HCT116 (cell line): ENCODE results near the gene CTTNBP2. TPM values are rescaled to one million over a fixed set of nuclear protein-coding genes. Genes with fewer than 3 reads are reported as not detected.

Experiments
- ATAC-seq: fragments of 200-7000 bp; cut with Tn5 transposase; 2 replicates; pipeline ENCODE4 v1.9.1; 2020; ENCODE audit warnings: mild to moderate bottlenecking, moderate library complexity
- BruUV-seq: library from RNA; stranded (reverse); fragments of 400-500 nt; replicated peaks from 2 replicates; lab custom pipeline; 2021; lab: Mats Ljungman, UMichigan
- CTCF ChIA-PET: fragments of 300-600 bp; sonication (Branson Sonifier 250); formaldehyde crosslinking; loops from one replicate; lab custom pipeline; 2021; ENCODE audit warnings: antibody characterized with exemption; lab: Charles Lee
- POLR2A ChIA-PET: fragments of 300-600, 350-600 bp; sonication (Branson Sonifier 250); formaldehyde crosslinking; loops from one replicate; lab custom pipeline; 2021; ENCODE audit warnings: antibody characterized with exemption; lab: Charles Lee
- RAD21 ChIA-PET, 2 experiments: fragments of 300-600 bp; sonication (Branson Sonifier 250); formaldehyde crosslinking; loops; one replicate each; lab custom pipeline; 2023; ENCODE audit warnings: low total read pairs in 2 of 2; ENCODE audit not compliant: uncharacterized antibody in 2 of 2, unreplicated experiment in 2 of 2, low non-redundant PET in 1 of 2; lab: Charles Lee
- DNase-seq: peaks from one replicate; pipeline ENCODE4 v3.0.0-alpha.2; 2010; ENCODE audit warnings: low read depth, low spot score
- H2AFZ ChIP-seq: fragments of 200-600 bp; shearing (Covaris generic), sonication (generic); 2 replicates; pipeline ENCODE4 v1.6.1; 2017; ENCODE audit warnings: low read depth, mixed run types, mixed read lengths, antibody characterized with exemption, low read length; ENCODE audit not compliant: poor library complexity, severe bottlenecking
- H3K27ac ChIP-seq: 2 replicates; pipeline ENCODE4 v1.5.1; 2012; ENCODE audit warnings: low read depth, low read length
- H3K27me3 ChIP-seq: fragments of 200-600 bp; sonication (generic); 2 replicates; pipeline ENCODE4 v1.6.1; 2016; ENCODE audit warnings: mixed run types, low read length, mixed read lengths; ENCODE audit not compliant: insufficient read depth
- H3K36me3 ChIP-seq, 2 experiments: fragments of 200-500 bp in 1 of 2; fragments of 200-600 bp in 1 of 2; sonication (Bioruptor generic) in 1 of 2; sonication (generic) in 1 of 2; 2 replicates each; pipeline versions ENCODE4 v1.5.1 to v1.6.1; 2014 to 2016; ENCODE audit warnings: low read length in 2 of 2, inconsistent platforms in 1 of 2, mixed read lengths in 1 of 2, mixed run types in 1 of 2; ENCODE audit not compliant: insufficient read depth in 2 of 2, control insufficient read depth in 1 of 2
- H3K4me1 ChIP-seq, 2 experiments: fragments of 200-600 bp in 1 of 2; sonication (generic) in 1 of 2; 2 replicates each; pipeline versions ENCODE4 v1.5.1 to v1.6.1; 2012 to 2017; ENCODE audit warnings: low read length in 2 of 2, inconsistent platforms in 1 of 2, mild to moderate bottlenecking in 1 of 2, mixed read lengths in 1 of 2, mixed run types in 1 of 2, moderate library complexity in 1 of 2; ENCODE audit not compliant: insufficient read depth in 2 of 2, control insufficient read depth in 1 of 2
- H3K4me2 ChIP-seq: fragments of 200-600 bp; sonication (generic); 2 replicates; pipeline ENCODE4 v1.6.1; 2017; ENCODE audit warnings: mixed run types, low read length, mixed read lengths
- H3K4me3 ChIP-seq, 2 experiments: fragments of 200-600 bp in 1 of 2; sonication (generic) in 1 of 2; replicated peaks in 1 of 2; 2 replicates each; pipeline ENCODE4 v1.5.1; 2011 to 2016; ENCODE audit warnings: low read length in 2 of 2, control low read depth in 1 of 2, low read depth in 1 of 2, mild to moderate bottlenecking in 1 of 2, mixed read lengths in 1 of 2, mixed run types in 1 of 2
- H3K79me2 ChIP-seq: fragments of 200-600 bp; sonication (generic); 2 replicates; pipeline ENCODE4 v1.6.1; 2017; ENCODE audit warnings: mild to moderate bottlenecking, mixed run types, low read length, moderate library complexity, mixed read lengths; ENCODE audit not compliant: insufficient read depth
- H3K9ac ChIP-seq: fragments of 200-600 bp; sonication (generic); 2 replicates; pipeline ENCODE4 v1.6.1; 2016; ENCODE audit warnings: low read length, mixed read lengths
- H3K9me2 ChIP-seq: fragments of 200-600 bp; sonication (generic), shearing (Covaris generic); 2 replicates; pipeline ENCODE4 v1.6.1; 2017; ENCODE audit warnings: mixed run types, mild to moderate bottlenecking, moderate library complexity; ENCODE audit not compliant: insufficient read depth
- H3K9me3 ChIP-seq, 2 experiments: fragments of 200-500 bp in 1 of 2; fragments of 200-600 bp in 1 of 2; sonication (Bioruptor generic) in 1 of 2; sonication (generic) in 1 of 2; 2 replicates each; pipeline ENCODE4 v1.6.1; 2014 to 2017; ENCODE audit warnings: low read length in 2 of 2, mixed read lengths in 2 of 2, inconsistent platforms in 1 of 2, low read depth in 1 of 2, mild to moderate bottlenecking in 1 of 2, mixed run types in 1 of 2, moderate library complexity in 1 of 2; ENCODE audit not compliant: control insufficient read depth in 1 of 2, insufficient read depth in 1 of 2
- H4K20me1 ChIP-seq: fragments of 200-600 bp; sonication (generic), shearing (Covaris generic); 2 replicates; pipeline ENCODE4 v1.6.1; 2017; ENCODE audit warnings: mixed run types, mild to moderate bottlenecking, moderate library complexity; ENCODE audit not compliant: insufficient read depth
- CBX3 ChIP-seq: IDR thresholded peaks from 2 replicates; pipeline ENCODE4 v1.6.1; 2012; ENCODE audit warnings: low read depth
- CEBPB ChIP-seq: IDR thresholded peaks from 2 replicates; pipeline ENCODE4 v1.6.1; 2012; ENCODE audit warnings: low read depth
- ELF1 ChIP-seq: IDR thresholded peaks from 2 replicates; pipeline ENCODE4 v1.6.1; 2012; ENCODE audit warnings: low read depth, borderline replicate concordance
- EZH2 ChIP-seq: fragments of 200-600 bp; sonication (generic); IDR thresholded peaks from 2 replicates; pipeline ENCODE4 v1.6.1; 2017; ENCODE audit warnings: antibody characterized with exemption, mixed run types
- FOSL1 ChIP-seq: IDR thresholded peaks from 2 replicates; pipeline ENCODE4 v1.6.1; 2012; ENCODE audit warnings: low read depth
- JUND ChIP-seq: IDR thresholded peaks from 2 replicates; pipeline ENCODE4 v1.6.1; 2012
- POLR2A ChIP-seq: IDR thresholded peaks from 2 replicates; pipeline ENCODE4 v1.7.0; 2011; ENCODE audit warnings: borderline replicate concordance; ENCODE audit not compliant: insufficient read depth, insufficient read length; ENCODE audit errors: extremely low read depth
- POLR2AphosphoS5 ChIP-seq: IDR thresholded peaks from 2 replicates; pipeline ENCODE4 v1.6.1; 2011; ENCODE audit warnings: mild to moderate bottlenecking, low read depth, low read length, moderate library complexity
- SP1 ChIP-seq: IDR thresholded peaks from 2 replicates; pipeline ENCODE4 v1.6.1; 2012; ENCODE audit warnings: low read depth
- SRF ChIP-seq: IDR thresholded peaks from 2 replicates; pipeline ENCODE4 v1.6.1; 2012; ENCODE audit warnings: low read depth
- TCF7L2 ChIP-seq: IDR thresholded peaks from 2 replicates; pipeline ENCODE4 v1.7.0; 2011; ENCODE audit warnings: borderline replicate concordance, inconsistent platforms; ENCODE audit not compliant: insufficient read depth, insufficient read length; ENCODE audit errors: extremely low read depth
- ZFX ChIP-seq: fragments of 450-650 bp; IDR thresholded peaks from 2 replicates; pipeline ENCODE4 v1.6.1; 2017
- ZNF274 ChIP-seq: fragments of 200-500 bp; sonication (Bioruptor generic); IDR thresholded peaks from 2 replicates; pipeline ENCODE4 v1.6.1; 2014; ENCODE audit warnings: mild to moderate bottlenecking, low read depth, low read length, inconsistent platforms
- intact Hi-C: fragments of 100-400 bp; cut with micrococcal nuclease; formaldehyde crosslinking; loops from 2 replicates; pipeline ENCODE4 v1.10.0; 2022
- total RNA-seq: library from RNA; stranded (reverse); gene quantifications from one replicate; pipeline ENCODE4 v1.2.1, GENCODE V29; 2021; ENCODE audit not compliant: unreplicated experiment
- TF ChIP-seq, protein P1 (sequence below), 3 experiments: fragments of 200-600 bp in 1 of 3; sonication (generic) in 1 of 3; IDR thresholded peaks in 2 of 3; conservative IDR thresholded peaks in 1 of 3; 2 replicates each; pipeline ENCODE4 v1.5.1; 2012 to 2017; ENCODE audit warnings: low read depth in 2 of 3, low read length in 2 of 3, antibody characterized with exemption in 1 of 3, borderline replicate concordance in 1 of 3, control low read depth in 1 of 3, mild to moderate bottlenecking in 1 of 3, mixed read lengths in 1 of 3, mixed run types in 1 of 3, moderate library complexity in 1 of 3; ENCODE audit not compliant: insufficient read depth in 1 of 3
- TF ChIP-seq, protein P2 (sequence below): IDR thresholded peaks from 2 replicates; pipeline ENCODE4 v1.6.1; 2012; ENCODE audit warnings: low read depth
- TF ChIP-seq, protein P3 (sequence below): IDR thresholded peaks from 2 replicates; pipeline ENCODE4 v1.6.1; 2012

CTTNBP2 gene
- total RNA-seq, 1 experiment from 2014 or later, result 5.4 TPM

DNA sequence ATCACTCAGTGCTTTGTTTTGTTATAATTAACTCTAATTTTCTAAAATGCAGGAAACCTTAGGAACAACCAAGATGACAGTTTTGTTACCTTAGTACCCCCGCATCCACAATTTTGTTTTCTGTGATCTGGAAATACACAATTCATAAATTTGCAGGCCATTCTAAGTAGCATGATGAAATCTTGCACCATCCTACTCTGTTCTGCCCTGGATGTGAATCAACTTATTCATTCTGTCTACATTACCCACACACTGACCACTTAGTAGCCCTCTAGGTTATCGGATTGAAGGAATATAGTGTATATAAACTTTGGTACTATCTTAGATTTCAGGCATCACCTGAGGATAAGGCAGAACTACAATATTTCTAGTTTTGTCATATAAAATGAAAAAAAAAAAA is 155.9 kb downstream of the CTTNBP2 start:
- H3K79me2 ChIP-seq, result no peaks in the 10 kb centered on the region
- ChIA-PET RAD21 (no interaction called here), POLR2A (no interaction called here), CTCF (interaction anchor here (0.7 kb wide), 1 partner anchor 11 kb away, joined by 3 read pairs; no protein-coding TSS in a partner anchor)
- H3K27ac ChIP-seq, result no peak overlapping the region
- H3K9me3 ChIP-seq, result no peaks in the 10 kb centered on the region
- no peaks in the 10 kb centered on the region for H3K4me1 ChIP-seq
- DNase-seq (no peak), ATAC-seq (no peak)
- intact Hi-C loops, result loop anchor here (10.0 kb wide), 1 partner anchor 403 kb away; no protein-coding TSS in a partner anchor
- H2AFZ ChIP-seq, result no peak overlapping the region
- H3K4me3 ChIP-seq, result no peak overlapping the region
- H3K27me3 ChIP-seq, result no peaks in the 10 kb centered on the region
- no peak overlapping the region for H3K9ac ChIP-seq
- H3K36me3 ChIP-seq, result no peaks in the 10 kb centered on the region
- H3K4me2 ChIP-seq, result no peak overlapping the region
- TF ChIP-seq CEBPB (no peak), SRF (no peak), ELF1 (no peak), SP1 (no peak)
- TF ChIP-seq, protein P1, sequence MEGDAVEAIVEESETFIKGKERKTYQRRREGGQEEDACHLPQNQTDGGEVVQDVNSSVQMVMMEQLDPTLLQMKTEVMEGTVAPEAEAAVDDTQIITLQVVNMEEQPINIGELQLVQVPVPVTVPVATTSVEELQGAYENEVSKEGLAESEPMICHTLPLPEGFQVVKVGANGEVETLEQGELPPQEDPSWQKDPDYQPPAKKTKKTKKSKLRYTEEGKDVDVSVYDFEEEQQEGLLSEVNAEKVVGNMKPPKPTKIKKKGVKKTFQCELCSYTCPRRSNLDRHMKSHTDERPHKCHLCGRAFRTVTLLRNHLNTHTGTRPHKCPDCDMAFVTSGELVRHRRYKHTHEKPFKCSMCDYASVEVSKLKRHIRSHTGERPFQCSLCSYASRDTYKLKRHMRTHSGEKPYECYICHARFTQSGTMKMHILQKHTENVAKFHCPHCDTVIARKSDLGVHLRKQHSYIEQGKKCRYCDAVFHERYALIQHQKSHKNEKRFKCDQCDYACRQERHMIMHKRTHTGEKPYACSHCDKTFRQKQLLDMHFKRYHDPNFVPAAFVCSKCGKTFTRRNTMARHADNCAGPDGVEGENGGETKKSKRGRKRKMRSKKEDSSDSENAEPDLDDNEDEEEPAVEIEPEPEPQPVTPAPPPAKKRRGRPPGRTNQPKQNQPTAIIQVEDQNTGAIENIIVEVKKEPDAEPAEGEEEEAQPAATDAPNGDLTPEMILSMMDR (IDR thresholded peaks at IDR 0.05 in 2 of 3, conservative IDR thresholded peaks at IDR 0.05 in 1 of 3; ENCODE audit: borderline replicate concordance in 1 of 3, insufficient read depth in 1 of 3, low read depth in 2 of 3, low read length in 2 of 3), result no peak
- TF ChIP-seq, all 23 proteins: peak for 0
- Histone ChIP-seq H3K9me2 (no peaks in the 10 kb centered on the region), H4K20me1 (no peaks in the 10 kb centered on the region)
- BruUV-seq, result no TSS peak

DNA sequence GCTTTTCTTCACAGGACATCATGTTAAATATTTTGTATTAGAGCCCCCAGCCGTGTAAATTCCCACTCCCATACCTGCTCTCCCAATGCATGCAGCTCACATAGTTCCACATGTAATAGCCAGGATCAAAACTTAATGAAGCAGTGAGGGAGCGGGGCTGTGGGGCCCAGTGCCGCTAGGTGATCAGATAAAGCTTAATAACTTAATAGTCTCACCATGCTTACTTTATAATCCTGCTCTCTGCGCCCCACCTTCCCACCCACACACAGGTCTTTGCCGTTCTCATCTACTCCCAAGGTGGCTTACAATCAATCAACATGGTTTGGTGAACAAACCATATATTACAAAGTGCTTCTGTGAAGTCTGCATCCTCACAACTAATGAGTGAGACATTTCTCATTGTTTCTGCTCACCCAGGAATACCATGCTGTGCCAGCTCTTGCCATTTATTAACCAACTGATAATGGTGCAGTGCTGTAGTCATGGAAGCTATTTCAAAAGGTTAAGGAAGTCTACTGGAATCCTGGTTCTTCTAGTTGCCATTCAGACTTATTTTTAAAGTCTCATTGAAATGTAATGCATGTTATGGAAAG is 156.4 kb downstream of the CTTNBP2 start:
- Histone ChIP-seq H3K9me3 (no peaks in the 10 kb centered on the region), H3K4me1 (no peaks in the 10 kb centered on the region), H3K9ac (no peak overlapping the region), H2AFZ (no peak overlapping the region), H3K4me2 (no peak overlapping the region), H3K4me3 (no peak overlapping the region), H3K36me3 (no peaks in the 10 kb centered on the region), H3K27ac (no peak overlapping the region), H3K9me2 (no peaks in the 10 kb centered on the region), H3K27me3 (no peaks in the 10 kb centered on the region), H3K79me2 (no peaks in the 10 kb centered on the region), H4K20me1 (no peaks in the 10 kb centered on the region)
- POLR2A ChIA-PET, result no interaction called here
- intact Hi-C loops, result loop anchor here (10.0 kb wide), 1 partner anchor 402 kb away; no protein-coding TSS in a partner anchor
- ATAC-seq (no peak), DNase-seq (no peak)
- RAD21 ChIA-PET, result no interaction called here
- CTCF ChIA-PET, result interaction anchor here (0.7 to 1.8 kb wide), 5 partner anchors 11 to 404 kb away, joined by 3 to 24 read pairs (median 4); no protein-coding TSS in a partner anchor
- no TSS peak for BruUV-seq
- TF ChIP-seq EZH2, result no peak
- no peak for TF ChIP-seq ZFX
- TF ChIP-seq JUND, result no peak
- TF ChIP-seq FOSL1, result no peak
- TF ChIP-seq POLR2A, result no peak
- no peak for TF ChIP-seq POLR2AphosphoS5
- TF ChIP-seq, protein P2, sequence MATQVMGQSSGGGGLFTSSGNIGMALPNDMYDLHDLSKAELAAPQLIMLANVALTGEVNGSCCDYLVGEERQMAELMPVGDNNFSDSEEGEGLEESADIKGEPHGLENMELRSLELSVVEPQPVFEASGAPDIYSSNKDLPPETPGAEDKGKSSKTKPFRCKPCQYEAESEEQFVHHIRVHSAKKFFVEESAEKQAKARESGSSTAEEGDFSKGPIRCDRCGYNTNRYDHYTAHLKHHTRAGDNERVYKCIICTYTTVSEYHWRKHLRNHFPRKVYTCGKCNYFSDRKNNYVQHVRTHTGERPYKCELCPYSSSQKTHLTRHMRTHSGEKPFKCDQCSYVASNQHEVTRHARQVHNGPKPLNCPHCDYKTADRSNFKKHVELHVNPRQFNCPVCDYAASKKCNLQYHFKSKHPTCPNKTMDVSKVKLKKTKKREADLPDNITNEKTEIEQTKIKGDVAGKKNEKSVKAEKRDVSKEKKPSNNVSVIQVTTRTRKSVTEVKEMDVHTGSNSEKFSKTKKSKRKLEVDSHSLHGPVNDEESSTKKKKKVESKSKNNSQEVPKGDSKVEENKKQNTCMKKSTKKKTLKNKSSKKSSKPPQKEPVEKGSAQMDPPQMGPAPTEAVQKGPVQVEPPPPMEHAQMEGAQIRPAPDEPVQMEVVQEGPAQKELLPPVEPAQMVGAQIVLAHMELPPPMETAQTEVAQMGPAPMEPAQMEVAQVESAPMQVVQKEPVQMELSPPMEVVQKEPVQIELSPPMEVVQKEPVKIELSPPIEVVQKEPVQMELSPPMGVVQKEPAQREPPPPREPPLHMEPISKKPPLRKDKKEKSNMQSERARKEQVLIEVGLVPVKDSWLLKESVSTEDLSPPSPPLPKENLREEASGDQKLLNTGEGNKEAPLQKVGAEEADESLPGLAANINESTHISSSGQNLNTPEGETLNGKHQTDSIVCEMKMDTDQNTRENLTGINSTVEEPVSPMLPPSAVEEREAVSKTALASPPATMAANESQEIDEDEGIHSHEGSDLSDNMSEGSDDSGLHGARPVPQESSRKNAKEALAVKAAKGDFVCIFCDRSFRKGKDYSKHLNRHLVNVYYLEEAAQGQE, result no peak
- no peak for TF ChIP-seq CBX3
- TF ChIP-seq TCF7L2, result no peak
- TF ChIP-seq, protein P3, sequence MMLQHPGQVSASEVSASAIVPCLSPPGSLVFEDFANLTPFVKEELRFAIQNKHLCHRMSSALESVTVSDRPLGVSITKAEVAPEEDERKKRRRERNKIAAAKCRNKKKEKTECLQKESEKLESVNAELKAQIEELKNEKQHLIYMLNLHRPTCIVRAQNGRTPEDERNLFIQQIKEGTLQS, result no peak
- TF ChIP-seq ZNF274, result no peak
